Ovary (tissue), 9 donors: ENCODE results near the gene LHCGR. TPM values are rescaled to one million over a fixed set of nuclear protein-coding genes. Genes with fewer than 3 reads are reported as not detected.

Source experiments
- DNase-seq, 5 donors: peaks; one replicate each; pipeline ENCODE4 v3.0.0-alpha.2; 2019 to 2020
- H3K27ac ChIP-seq, 2 donors: fragments of 200-600 bp; one replicate each; pipeline versions ENCODE4 v1.5.1 to v1.8.0; 2019 to 2022
- H3K27me3 ChIP-seq: fragments of 200-600 bp; one replicate; pipeline ENCODE4 v1.8.0; 2022
- H3K36me3 ChIP-seq: fragments of 200-600 bp; sonication (generic); one replicate; pipeline ENCODE4 v1.5.1; 2019
- H3K4me1 ChIP-seq: one replicate; pipeline ENCODE4 v1.8.1; 2013; ENCODE audit warnings: mild to moderate bottlenecking, moderate library complexity; ENCODE audit not compliant: insufficient read depth
- H3K4me3 ChIP-seq: fragments of 200-600 bp; sonication (generic); one replicate; pipeline ENCODE4 v1.5.1; 2017
- H3K9me3 ChIP-seq, 2 donors: fragments of 200-600 bp in 1 of 2; sonication (generic) in 1 of 2; one replicate each; pipeline versions ENCODE4 v1.5.1 to v1.8.1; 2013 to 2019; ENCODE audit warnings: mild to moderate bottlenecking in 1 of 2, moderate library complexity in 1 of 2
- EP300 ChIP-seq: sonication (generic); formaldehyde crosslinking; IDR thresholded peaks from one replicate; pipeline ENCODE4 v1.6.1; 2017; ENCODE audit warnings: antibody characterized with exemption
- POLR2A ChIP-seq: fragments of 450-650 bp; IDR thresholded peaks from one replicate; pipeline ENCODE4 v1.6.1; 2017; ENCODE audit warnings: antibody characterized with exemption, mild to moderate bottlenecking, moderate library complexity
- WGBS, 3 donors: extraction: QIAGEN DNeasy Blood & Tissue Kit in 1 of 3; methylation state at CpG; one replicate each; pipeline versions ENCODE4 v1.1.5 to v1.1.7; 2013 to 2017; 5-methylcytosine and 5-hydroxymethylcytosine counted together
- intact Hi-C, 4 donors: fragments of 100-400 bp; cut with DNase I; formaldehyde crosslinking; loops; one replicate each; pipeline versions ENCODE4 v1.11.0 to v1.15.1; 2022 to 2023
- polyA plus RNA-seq, 2 donors: library from polyadenylated mRNA; stranded (reverse); fragments of 200-250 nt in 1 of 2; fragments of 350-450 nt in 1 of 2; fragmentation: Illumina TruSeq in 1 of 2; extraction: RNeasy Lipid Tissue Mini Kit (QIAGEN cat#74804) in 1 of 2; gene quantifications; one replicate each; pipeline ENCODE4 v1.2.3, GENCODE V29; 2013 to 2014
- total RNA-seq, 7 donors: library from RNA; depleted of rRNA in 2 of 7; stranded (reverse); fragments of >200 nt in 2 of 7; fragmentation: NEBNext Ultra II Directional in 3 of 7; extraction: Animal tissue kit (Norgen Biotek cat#: 25700) in 3 of 7; gene quantifications; one replicate each; pipeline versions ENCODE4 v1.1.0 to v1.2.4, GENCODE V29; 2016 to 2023
- TF ChIP-seq, protein P1 (sequence below), 3 donors: fragments of 450-650 bp in 2 of 3; fragments of 200-600 bp in 1 of 3; IDR thresholded peaks; one replicate each; pipeline versions ENCODE4 v1.5.1 to v1.8.0; 2016 to 2022; ENCODE audit warnings: antibody characterized with exemption in 3 of 3, mild to moderate bottlenecking in 1 of 3
- donor health status: DM: no; HTN: no; CAD: no; lungs with moderate emphysema.
- donor health status: DM: no; HTN: no; CAD: no.
- donor health status: Bipolar disorder and iron deficiency.
- donor health status: DM: yes; HTN: yes; CAD: no.
- donor health status: DM: no; HTN: no; CAD: no.
- donor health status: DM: yes; HTN: yes; CAD: no.

Gene LHCGR
- total and polyA plus RNA-seq, 9 donors: 0.35 to 91.2 (median 1.7) TPM

DNA sequence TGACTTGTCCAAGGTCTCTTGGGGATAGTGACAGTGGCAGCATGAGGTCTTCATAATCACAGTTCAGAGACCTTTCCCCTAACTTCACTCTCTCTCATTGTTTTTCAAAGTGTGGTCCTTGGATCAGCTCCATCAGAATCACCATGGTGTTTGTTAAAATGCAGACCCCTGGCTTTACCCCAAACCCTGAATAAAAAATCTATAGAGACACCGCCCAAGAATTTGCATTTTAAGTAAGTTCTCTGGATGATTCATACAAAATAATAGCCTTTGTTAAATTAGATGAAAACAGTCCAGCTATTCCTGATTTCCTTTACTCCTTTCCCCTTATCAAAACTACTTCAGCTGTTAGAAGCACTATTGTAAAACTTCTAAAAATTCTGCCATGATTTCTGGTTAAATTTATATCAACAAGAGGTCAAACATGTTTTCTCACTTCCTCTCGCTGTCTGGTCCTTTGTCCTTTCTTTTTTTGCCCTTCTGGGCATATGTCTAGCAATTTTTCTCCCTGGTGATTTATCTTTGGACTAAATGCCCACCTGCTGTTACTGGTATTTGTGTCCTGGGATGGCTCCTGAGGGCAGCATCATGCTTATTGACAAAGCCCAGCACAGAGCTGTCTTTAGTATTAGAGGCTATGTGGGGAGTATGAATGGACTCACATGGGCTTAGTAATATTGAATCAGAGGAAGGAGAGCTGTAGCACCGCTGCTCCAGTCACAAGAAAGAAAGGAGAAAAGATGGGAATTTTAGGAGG, 63.4 kb downstream of the LHCGR start:
- no peak for DNase-seq
- whole genome bisulfite sequencing, 3 donors: 73 to 78% (median 75%) methylated on average over 3 of the region's 3 CpGs
- Histone ChIP-seq H3K4me1 (no peaks in the 10 kb centered on the region), H3K36me3 (no peaks in the 10 kb centered on the region), H3K9me3 (no peaks in the 10 kb centered on the region), H3K27ac (no peak overlapping the region), H3K4me3 (no peak overlapping the region), H3K27me3 (no peaks in the 10 kb centered on the region)
- intact Hi-C loops: no loop called here
- TF ChIP-seq POLR2A: no peak

DNA sequence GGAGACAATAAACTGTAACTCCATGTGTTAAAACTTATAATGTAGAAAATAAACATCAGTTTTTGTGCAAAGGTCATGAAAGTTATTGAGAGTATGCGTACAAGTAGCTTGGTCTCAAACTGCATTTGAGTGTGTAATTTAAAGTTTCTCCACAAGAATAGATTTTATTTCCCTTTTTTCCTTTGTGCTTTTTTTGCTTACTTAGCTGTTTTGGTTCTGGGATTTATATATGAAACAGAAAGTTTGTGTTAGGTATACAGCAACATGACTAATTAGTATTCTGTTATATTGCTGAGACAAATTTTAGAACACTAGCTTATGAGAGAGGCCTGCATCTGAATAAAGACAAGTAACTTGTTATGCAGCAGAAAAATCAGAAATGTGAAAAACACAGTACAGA, 70.4 kb downstream of the LHCGR start:
- intact Hi-C loops: no loop called here
- Histone ChIP-seq H3K27me3 (no peaks in the 10 kb centered on the region), H3K27ac (no peak overlapping the region), H3K9me3 (no peaks in the 10 kb centered on the region), H3K36me3 (no peaks in the 10 kb centered on the region), H3K4me1 (no peaks in the 10 kb centered on the region), H3K4me3 (no peak overlapping the region)
- DNase-seq: no peak
- WGBS, 3 donors: 92 to 100% (median 98%) methylated on average over 1 of the region's 1 CpG
- TF ChIP-seq POLR2A (no peak), EP300 (no peak)
- TF ChIP-seq, protein P1, sequence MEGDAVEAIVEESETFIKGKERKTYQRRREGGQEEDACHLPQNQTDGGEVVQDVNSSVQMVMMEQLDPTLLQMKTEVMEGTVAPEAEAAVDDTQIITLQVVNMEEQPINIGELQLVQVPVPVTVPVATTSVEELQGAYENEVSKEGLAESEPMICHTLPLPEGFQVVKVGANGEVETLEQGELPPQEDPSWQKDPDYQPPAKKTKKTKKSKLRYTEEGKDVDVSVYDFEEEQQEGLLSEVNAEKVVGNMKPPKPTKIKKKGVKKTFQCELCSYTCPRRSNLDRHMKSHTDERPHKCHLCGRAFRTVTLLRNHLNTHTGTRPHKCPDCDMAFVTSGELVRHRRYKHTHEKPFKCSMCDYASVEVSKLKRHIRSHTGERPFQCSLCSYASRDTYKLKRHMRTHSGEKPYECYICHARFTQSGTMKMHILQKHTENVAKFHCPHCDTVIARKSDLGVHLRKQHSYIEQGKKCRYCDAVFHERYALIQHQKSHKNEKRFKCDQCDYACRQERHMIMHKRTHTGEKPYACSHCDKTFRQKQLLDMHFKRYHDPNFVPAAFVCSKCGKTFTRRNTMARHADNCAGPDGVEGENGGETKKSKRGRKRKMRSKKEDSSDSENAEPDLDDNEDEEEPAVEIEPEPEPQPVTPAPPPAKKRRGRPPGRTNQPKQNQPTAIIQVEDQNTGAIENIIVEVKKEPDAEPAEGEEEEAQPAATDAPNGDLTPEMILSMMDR (IDR thresholded peaks at IDR 0.05): no peak

DNA sequence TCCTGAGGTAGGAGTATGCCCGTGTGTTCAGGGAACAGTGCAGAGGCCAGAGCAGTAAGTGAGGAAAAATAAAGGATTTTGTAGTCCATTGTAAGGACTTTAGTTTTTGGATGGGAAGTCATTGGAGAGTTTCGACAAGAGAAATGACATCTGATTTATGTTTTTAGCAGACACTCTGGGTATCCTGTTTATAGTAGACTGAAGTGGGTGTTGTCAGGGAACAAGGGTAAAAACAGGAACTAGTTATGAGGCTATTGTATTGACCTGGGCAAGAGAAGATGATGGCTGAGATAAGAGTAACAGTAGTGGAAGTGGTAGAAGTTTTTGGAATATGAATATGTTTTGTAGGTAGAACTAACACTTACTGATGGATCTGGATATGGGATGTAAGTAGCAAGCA, 78.1 kb downstream of the LHCGR start:
- no peaks in the 10 kb centered on the region for H3K4me1 ChIP-seq
- no peak overlapping the region for H3K27ac ChIP-seq
- H3K27me3 ChIP-seq: no peaks in the 10 kb centered on the region
- intact Hi-C loops: no loop called here
- no peak overlapping the region for H3K4me3 ChIP-seq
- H3K36me3 ChIP-seq: no peaks in the 10 kb centered on the region
- no peak for DNase-seq
- 55 to 73% (median 63%) methylated on average over 2 of the region's 2 CpGs for WGBS, 3 donors
- TF ChIP-seq EP300: no peak
- TF ChIP-seq POLR2A: no peak
- TF ChIP-seq, protein P1 (IDR thresholded peaks at IDR 0.05): no peak
- no peaks in the 10 kb centered on the region for H3K9me3 ChIP-seq

DNA sequence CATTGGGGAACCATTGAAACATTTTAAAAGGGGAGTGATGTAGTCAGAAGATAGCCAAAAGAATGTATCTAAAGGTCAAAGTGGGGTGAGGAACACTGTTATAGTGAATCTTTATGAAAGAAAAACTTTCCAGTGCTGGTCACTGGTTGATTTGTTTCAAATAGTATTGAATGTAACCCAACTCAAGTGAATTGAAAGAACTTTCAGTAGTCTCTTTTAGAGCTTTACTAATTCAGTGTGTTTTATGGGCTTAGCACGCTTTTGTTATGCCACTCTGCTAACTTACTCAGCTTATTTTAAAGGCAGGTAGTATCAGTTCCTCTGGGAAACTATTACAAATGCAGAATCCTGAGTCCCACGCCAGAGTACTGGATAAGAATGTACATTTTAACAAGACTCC, 80.6 kb downstream of the LHCGR start:
- intact Hi-C loops: no loop called here
- Histone ChIP-seq H3K9me3 (no peaks in the 10 kb centered on the region), H3K27me3 (no peaks in the 10 kb centered on the region), H3K36me3 (no peaks in the 10 kb centered on the region), H3K4me3 (no peak overlapping the region), H3K27ac (no peak overlapping the region), H3K4me1 (no peaks in the 10 kb centered on the region)
- WGBS, 3 donors: 82 to 93% (median 90%) methylated on average over 2 of the region's 2 CpGs
- DNase-seq: no peak
- no peak for TF ChIP-seq EP300
- TF ChIP-seq, protein P1 (IDR thresholded peaks at IDR 0.05): no peak

DNA sequence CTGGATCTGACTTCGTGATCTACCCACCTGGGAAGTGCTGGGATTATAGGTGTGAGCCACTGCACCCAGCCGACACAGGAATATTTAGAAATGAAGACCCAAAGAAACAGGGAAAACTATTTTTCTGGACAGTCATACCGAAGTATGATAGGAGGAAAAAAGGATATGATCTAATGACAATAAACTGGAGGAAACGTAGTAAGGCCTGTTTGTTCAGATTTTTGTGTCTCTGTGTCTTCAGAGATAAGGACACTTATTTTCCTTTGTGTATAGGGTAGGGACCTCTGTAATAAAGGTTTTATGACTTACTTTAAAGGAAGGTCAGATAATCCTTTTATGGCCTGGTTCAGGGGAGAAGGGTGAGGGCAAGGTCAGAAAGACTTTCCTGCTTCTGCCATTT, 81.9 kb downstream of the LHCGR start:
- H3K4me1 ChIP-seq: no peaks in the 10 kb centered on the region
- no peak overlapping the region for H3K4me3 ChIP-seq
- TF ChIP-seq POLR2A (no peak), EP300 (no peak)
- TF ChIP-seq, protein P1 (IDR thresholded peaks at IDR 0.05): no peak
- DNase-seq: no peak
- no peak overlapping the region for H3K27ac ChIP-seq
- no peaks in the 10 kb centered on the region for H3K27me3 ChIP-seq
- H3K9me3 ChIP-seq: no peaks in the 10 kb centered on the region
- H3K36me3 ChIP-seq: no peaks in the 10 kb centered on the region
- WGBS, 3 donors: 92 to 96% (median 94%) methylated on average over 4 of the region's 4 CpGs
- intact Hi-C loops: no loop called here
